H1 (cell line): Measurements from ENCODE around the gene TUBAL3.

ENCODE experiments used
- CEBPB ChIP-seq: IDR thresholded peaks from 2 replicates; pipeline ENCODE4 v1.6.1; 2012; ENCODE audit warnings: low read depth, low read length
- MAFK ChIP-seq: IDR thresholded peaks from 2 replicates; pipeline ENCODE4 v1.6.1; 2012; ENCODE audit warnings: low read depth, mild to moderate bottlenecking, improper control_type of control experiment, low read length
- POLR2A ChIP-seq, 2 experiments: IDR thresholded peaks; 1 replicate in 1 of 2; 2 replicates in 1 of 2; pipeline ENCODE4 v1.6.1; 2011; ENCODE audit warnings: low read depth in 2 of 2, low read length in 2 of 2, mild to moderate bottlenecking in 2 of 2; ENCODE audit errors: control extremely low read depth in 1 of 2
- YY1 ChIP-seq: IDR thresholded peaks from 2 replicates; pipeline ENCODE4 v1.6.1; 2011; ENCODE audit warnings: low read depth, mild to moderate bottlenecking, low read length
- TF ChIP-seq, protein P1 (sequence below), 3 experiments: IDR thresholded peaks; 1 replicate in 2 of 3; 2 replicates in 1 of 3; pipeline versions ENCODE4 v1.5.1 to v1.6.1; 2011; ENCODE audit warnings: low read length in 3 of 3, mild to moderate bottlenecking in 3 of 3, inconsistent platforms in 2 of 3, low read depth in 1 of 3, moderate library complexity in 1 of 3; ENCODE audit not compliant: insufficient read depth in 1 of 3; ENCODE audit errors: control extremely low read depth in 1 of 3
- TF ChIP-seq, protein P2 (sequence below): IDR thresholded peaks from 2 replicates; pipeline ENCODE4 v1.6.1; 2012; ENCODE audit warnings: inconsistent platforms

DNA sequence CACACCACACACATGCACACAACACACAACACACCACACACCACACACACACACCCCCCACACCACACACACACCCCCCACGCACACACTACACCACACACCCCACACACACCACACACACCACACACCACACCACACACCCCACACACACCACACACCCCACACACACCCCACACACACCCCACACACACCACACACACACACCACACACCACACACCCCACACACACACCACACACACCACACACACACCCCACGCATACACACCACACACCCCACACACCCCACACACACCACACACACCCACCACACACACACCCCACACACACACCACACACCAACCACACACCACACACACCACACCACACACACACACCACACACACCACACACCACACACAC is 23.4 kb downstream of the TUBAL3 start:
- TF ChIP-seq YY1 (no peak), CEBPB (no peak), MAFK (no peak), POLR2A (IDR thresholded peaks at IDR 0.05; ENCODE audit: control extremely low read depth in 1 of 2, low read depth in 2 of 2, low read length in 2 of 2) (no peak)
- TF ChIP-seq, protein P1, sequence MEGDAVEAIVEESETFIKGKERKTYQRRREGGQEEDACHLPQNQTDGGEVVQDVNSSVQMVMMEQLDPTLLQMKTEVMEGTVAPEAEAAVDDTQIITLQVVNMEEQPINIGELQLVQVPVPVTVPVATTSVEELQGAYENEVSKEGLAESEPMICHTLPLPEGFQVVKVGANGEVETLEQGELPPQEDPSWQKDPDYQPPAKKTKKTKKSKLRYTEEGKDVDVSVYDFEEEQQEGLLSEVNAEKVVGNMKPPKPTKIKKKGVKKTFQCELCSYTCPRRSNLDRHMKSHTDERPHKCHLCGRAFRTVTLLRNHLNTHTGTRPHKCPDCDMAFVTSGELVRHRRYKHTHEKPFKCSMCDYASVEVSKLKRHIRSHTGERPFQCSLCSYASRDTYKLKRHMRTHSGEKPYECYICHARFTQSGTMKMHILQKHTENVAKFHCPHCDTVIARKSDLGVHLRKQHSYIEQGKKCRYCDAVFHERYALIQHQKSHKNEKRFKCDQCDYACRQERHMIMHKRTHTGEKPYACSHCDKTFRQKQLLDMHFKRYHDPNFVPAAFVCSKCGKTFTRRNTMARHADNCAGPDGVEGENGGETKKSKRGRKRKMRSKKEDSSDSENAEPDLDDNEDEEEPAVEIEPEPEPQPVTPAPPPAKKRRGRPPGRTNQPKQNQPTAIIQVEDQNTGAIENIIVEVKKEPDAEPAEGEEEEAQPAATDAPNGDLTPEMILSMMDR (IDR thresholded peaks at IDR 0.05; ENCODE audit: control extremely low read depth in 1 of 3, insufficient read depth in 1 of 3, low read depth in 1 of 3, low read length in 3 of 3) = no peak
- TF ChIP-seq, protein P2, sequence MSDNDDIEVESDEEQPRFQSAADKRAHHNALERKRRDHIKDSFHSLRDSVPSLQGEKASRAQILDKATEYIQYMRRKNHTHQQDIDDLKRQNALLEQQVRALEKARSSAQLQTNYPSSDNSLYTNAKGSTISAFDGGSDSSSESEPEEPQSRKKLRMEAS = no peak
